ENCODE results near the gene GCGR. TPM values are rescaled to one million over a fixed set of nuclear protein-coding genes. Genes with fewer than 3 reads are reported as not detected.
"Not testable (repeated sequence)": the region's sequence is repeated elsewhere in the genome, so short reads cannot be mapped to it uniquely, and the experiment has no call there.

The GCGR gene
- polyA plus RNA-seq, 1 donor: not detected

DNA sequence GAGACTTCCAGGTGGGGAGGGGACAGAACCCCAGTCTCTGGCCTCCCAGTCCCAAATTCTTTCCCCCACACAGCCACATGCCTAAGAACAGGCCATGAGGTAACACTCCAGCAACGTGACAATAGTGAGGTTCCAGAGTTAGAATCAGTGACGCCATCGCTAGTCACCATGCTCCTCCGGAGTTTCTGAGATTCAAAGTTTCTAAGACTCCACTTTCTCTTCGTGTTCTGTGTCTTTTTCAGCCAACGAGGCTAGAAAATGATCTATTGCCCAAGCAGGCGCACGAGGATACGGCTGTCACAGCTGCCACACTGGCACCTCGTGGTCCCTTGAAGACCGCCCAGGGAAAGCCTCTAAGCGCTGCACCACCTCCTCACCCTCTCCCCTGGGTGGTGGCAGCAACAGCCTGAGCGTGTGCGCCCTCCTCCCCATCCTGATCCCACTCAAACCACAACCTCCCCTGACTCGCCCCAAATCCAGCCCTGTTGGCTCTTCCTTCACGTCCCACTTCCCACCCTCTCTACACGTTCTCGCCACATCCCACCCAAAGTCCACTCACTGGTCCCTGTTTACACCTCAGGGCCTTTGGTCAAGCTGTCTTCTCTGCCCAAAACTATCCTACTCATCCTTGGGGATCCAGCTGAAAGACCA, 28.1 kb downstream of the GCGR start:
- DNase-seq (ENCODE audit: low read depth): no peak

DNA sequence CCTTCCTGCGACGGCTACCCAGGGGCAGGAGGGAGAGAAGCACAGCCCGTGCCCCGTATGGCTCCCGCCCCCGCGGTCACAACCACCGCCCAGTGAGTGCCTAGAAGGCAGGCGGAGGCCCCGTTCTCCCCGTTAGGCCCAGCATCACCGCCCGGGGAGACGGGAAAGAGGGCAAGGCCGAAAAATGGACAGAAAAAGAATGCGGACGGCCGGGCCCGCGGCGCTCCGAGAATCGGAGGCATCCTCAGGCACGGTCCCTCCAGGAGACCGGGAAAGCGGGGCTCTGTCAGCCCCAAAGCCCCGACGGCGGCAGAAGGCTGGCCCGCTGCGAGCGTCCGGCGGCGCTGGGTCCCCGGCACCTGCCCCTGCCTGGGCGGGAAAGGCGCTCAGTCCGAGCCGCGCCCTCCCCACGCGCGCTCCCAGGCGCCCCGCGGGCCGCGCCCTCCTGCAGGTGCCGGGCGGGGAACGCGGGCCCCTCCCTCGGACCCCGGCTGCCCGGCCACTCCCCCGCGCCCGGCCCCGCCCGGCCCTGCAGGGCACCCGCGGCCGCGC, 28.7 kb downstream of the GCGR start:
- DNase-seq (ENCODE audit: low read depth): no peak

DNA sequence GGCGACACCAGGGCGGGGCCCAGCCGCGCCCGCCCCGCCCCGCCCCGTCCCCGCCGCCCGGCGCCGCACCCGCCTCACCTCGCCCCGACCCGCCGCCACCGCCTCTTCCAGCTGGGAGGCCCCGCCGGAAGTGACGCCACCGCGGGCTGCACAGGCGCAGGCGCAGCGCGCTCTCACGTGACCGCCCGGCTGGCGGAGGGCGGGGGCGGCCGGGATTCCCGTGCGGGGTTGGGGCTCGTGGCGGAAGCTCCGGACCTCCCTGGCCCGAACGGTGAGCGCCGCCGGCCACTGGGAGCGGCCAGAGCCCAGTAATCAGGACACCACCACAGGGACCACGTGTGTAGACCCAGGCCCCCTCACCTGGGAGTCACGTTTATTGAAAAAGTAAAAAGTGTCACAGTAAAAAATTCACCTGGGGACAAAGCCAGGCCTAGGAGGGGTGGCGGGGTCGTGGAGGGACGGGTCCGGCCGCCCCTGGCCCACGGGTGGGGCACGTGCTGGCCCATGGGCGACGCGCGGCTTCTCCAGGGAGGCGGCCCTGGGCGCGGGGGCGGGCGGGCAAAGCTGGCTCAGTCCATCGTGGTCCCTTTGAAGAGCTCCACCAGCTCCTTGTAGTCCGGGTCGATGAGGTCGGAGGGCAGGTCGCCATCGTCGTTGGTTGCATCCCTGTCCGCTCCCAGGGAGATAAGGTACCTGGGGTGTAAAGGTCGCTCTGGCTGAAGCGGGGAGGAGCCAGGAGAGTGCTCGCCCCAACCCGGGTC, 29.4 kb downstream of the GCGR start, which contains the start of gene MCRIP1:
Gene MCRIP1 (minus strand): TSS at position 132 of the 761 bp plus-strand sequence. CDS start 8,785 bp downstream, outside the sequence.
- DNase-seq (ENCODE audit: low read depth): peak; percentile 62

DNA sequence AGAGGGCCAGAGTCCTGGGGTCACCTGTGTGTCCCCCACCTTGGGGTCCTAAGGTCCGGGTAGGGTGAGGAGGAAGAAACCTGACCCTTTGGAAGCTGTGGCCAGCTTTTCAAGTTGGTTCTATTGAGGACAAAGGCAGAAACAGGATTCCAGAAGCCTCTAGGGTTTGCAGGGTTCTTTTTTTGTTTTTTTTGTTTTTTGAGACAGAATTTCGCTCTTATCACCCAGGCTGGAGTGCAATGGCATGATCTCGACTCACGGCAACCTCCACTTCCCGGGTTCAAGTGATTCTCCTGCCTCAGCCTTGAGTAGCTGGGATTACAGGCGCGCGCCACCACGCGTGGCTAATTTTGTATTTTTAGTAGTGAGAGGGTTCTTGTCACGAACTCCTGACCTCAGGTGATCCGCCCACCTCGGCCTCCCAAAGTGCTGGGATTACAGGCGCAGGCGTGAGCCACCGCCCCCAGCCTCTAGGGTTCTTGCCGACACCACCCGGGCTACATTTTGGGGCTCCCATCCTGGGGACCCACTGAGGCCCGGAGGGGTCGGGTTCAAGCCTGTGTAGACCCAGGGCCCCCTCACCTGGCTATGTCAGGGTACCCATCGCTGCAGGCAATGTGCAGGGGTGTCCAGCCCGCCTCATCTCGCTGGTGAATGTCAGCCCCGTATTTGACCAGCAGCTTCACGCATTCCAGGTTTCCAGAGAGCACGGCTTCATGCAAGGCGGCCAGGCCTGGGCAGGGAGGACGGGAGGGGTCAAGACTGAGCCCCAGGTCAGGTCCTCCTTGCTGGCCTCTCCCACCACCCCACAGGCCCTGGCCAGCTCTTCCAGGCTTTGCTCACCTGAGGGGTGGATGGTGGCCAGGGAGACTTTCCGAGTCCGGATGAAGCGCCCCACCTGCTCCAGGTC, 30.2 kb downstream of the GCGR start:
- DNase-seq (ENCODE audit: low read depth): no peak

DNA sequence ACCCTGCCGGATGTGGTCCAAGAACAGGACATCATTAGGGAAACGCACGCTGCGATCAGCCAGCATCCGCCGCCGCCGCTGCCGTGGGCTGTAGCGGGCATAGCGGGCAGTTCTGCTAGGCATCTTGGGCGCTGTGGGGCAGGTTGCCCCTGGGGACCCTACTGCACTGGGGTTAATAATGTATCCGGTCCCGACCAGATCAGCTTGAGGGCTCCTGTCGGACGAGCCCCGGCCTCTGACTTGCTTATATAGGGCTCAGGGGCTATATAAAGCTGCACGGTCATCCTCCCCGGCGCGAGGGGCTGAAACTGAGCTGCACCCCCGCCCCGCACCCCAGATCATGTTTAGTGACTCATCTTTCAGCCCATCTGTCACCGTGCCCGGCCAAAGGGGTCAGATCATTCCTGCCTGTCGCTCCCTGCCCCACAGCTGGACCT, 30.9 kb downstream of the GCGR start, which contains the start of gene PPP1R27:
Gene PPP1R27 (minus strand): TSS at position 220 of the 437 bp plus-strand sequence. CDS start 97 bp downstream, at position 123.
- DNase-seq (ENCODE audit: low read depth): no peak

DNA sequence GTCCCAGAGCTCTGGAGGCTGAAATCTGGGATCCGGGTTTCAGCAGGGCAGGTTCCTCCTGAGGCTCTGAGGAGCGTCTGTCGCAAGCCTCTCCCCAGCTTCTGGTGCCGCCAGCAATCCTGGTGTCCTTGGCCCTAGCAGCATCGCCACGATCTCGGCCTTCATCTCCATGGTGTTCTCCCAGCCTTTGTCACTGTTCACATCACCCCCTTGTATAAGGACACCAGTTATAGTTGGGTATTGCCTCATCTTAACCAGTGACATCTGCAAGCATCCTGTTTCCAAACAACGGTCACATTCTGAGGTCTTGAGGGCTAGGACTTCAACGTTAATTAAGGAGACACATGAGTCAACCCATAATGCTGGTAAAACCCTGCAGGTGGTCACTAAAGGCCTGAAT, 33.7 kb downstream of the GCGR start:
- DNase-seq (ENCODE audit: low read depth): no peak

DNA sequence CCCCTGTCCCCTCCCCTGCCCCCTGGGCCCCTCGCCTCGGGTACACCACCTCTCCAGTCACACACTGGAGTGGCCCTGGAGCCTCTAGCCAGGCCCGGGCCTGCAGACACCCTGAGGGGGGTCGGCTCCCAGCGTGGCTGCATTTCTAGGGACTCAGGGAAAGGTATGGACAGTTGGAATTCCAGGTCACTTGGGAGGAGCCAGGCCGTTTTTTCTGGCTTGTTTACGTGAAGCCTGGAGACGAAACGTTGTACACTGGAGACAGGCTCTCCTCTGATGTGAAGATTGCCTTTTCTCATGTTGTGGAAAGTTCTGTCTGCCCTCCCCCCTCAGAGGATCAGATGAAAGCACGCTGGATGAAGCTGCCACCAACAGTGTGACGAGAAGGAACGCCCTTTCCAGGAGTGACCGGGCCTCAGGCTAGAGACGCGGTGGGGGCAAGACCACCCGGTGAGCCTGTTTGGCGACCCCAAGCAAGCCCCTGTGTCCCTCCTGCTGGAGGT, 34.9 kb downstream of the GCGR start:
- DNase-seq (ENCODE audit: low read depth): no peak

DNA sequence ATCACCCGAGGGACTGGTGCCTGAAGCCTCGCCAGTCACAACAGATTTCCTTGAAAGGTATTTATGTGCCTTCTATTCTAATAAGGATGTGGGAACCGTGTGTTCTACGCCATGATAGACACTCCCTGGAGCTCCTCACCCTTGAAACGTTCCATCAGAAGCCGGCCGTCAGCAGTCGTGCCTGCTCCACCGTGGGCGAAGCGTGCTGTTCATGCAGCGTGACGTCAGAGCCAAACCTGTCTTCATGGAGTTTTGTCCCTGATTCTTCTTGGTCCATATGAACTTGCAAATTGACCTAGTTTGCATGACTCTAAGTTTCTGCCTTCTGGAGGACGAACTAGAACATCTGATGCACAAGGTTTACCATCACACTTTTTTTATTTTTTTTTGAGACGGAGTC, 35.4 kb downstream of the GCGR start:
- DNase-seq (ENCODE audit: low read depth): no peak

DNA sequence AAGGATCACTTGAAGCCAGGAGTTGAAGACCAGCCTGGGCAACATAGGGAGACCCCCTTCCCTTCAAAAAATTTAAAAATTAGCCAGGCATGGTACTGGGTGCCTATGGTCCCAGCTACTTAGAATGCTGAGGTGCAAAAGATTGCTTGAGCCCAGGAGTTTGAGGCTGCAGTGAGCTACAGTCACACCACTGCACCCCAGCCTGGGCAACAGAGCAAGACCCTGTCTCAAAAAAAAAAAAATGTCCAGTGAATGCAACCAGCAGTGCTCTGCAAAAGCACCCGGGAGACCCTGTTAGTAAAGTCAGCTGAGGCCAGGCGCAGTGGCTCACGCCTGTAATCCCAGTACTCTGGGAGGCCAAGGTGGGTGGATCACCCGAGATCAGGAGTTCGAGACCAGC, 36.1 kb downstream of the GCGR start:
- DNase-seq (ENCODE audit: low read depth): not testable (repeated sequence)

DNA sequence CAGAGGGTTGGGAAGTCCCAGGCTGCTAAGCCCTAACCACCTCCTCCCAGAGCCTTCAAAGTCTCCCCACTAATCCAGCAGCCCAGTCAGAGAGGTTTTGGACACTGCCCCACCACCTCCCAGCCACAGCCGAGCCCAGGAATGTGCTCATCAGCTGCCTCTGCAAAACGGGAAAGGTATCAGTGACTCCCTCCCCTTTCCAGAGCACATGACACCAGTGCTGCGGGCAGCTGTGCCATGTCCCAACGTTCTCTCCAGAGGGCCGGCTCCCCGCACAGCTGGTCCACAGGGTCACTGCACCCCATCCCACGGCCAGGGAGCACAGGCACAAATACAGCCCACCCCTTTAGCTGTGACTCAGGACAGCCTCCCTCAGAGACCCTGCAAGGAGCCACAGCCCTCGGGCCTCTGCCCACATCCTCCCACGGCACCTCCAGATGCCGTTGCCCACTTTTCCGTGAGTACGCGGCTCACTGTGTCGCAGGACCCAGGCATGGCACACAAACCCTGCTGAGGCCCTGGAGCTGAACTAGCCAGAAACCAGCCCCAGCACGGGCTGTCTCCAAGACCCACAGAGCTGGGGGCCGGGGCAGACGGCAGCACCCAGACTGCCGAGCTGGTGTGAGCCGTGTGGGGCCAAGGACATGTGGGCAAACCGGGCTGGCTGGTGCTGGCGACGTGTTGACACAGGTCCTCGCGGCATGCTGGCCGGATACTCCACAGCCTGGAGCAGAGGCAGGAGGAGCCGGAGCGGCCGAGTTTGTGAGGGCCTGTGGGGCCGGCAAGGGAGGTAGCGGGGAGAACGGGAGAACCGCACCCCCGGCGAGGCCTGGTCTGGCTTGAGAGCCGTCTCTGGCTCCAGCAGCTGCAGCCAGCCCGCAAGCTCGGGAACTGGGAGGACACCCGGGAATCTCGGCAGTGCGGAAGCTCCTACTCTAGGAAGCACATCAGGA, 37.2 kb downstream of the GCGR start:
- DNase-seq (ENCODE audit: low read depth): no peak

DNA sequence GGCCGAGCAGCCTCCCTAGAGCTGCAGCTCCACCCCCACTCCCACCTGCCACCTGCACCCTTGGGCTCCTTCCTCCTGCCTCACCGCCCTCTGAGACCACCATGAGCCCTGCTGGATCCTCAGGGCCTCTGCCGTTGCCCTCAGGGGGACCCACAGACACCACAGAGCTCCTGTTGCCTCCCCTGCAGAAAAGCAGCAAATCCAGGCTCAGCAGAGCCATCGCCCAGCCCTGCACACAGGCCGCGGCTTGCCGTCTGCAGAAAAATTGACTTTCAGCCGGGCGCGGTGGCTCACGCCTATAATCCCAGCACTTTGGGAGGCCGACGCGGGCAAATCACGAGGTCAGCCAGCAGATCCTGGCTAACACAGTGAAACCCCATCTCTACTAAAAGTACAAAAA, 37.9 kb downstream of the GCGR start:
- no peak for DNase-seq (ENCODE audit: low read depth)

DNA sequence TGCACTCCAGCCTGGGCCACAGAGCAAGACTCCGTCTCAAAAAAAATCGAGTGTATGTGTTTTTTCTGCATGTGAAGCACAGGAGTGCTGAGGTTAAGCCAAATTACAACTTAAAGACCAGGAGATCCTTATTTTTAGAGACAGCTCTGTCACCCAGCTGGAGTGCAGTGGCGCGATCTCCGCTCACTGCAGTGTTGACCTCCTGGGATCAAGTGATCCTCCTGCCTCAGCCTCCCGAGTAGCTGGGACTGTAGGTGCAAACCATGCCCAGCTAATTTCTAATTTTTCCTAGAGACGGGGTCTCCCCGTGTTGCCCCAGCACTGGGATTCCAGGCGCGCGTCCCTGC, 38.4 kb downstream of the GCGR start:
- DNase-seq (ENCODE audit: low read depth): no peak

DNA sequence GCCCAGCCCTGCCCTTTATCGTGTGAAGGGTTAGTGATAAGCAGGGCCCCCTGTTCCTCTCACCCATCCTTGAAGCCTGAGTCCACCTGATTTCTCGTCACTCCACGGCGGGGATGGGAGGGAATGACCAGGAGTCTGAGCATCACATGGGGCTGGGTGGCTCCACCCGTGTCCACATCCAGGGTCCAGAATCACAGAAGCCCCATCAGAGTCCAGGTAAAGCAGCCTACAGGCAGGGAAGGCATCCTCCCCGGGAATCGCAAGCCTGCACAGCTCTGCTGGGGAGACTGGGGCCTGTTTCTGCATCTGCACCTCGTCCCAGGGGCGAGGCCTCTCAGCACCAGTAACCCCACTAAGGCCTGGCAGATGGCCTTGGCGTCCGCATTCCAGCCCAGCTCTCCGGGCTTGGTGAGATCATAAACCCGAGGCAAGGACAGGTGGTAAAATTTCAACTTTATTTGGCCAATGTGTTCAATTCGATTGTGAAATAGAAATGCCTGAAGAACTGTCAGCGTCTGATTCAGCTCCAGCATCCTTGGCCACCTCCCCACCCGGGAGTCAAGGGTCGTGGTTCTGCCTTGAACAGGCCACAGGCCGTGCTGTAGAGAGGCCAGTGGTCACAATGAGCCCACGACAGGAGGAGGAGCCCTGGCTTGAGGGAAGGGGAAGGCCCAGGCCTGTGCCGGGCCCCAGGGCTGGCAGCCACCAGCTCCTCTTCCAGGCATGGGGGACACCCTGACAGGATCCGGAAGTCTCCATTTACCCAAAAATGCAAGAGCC, 39.0 kb downstream of the GCGR start:
- DNase-seq (ENCODE audit: low read depth): no peak

DNA sequence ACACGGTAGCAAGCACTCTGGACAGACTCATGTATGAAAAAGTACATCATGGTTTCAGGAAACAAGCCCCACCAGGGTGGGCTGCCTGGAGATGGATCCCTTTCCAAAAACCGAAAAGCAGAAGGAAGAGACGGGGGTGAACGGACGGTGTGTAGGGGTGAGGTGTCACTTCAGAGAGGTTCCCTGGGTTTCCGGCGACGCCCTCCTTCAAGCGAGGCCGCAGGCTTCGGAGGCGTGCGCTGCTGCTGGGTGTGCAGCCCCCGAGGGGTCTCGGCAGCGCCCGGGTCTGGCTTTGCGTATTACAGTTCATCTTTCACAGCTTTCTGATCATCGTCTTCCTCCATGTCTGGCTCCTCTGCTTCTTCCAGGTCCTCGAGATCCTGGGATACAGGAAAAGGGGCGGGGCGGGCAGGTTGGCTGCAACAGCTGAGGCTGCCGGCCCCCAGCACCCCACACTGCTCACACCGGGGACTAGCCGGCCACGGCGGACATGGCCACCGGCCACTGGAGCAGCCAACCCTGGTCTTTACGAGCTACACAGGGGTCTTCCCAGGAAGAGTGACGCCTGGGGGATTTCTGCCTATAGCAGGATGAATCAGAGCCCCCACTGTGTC, 39.9 kb downstream of the GCGR start:
- DNase-seq (ENCODE audit: low read depth): no peak

DNA sequence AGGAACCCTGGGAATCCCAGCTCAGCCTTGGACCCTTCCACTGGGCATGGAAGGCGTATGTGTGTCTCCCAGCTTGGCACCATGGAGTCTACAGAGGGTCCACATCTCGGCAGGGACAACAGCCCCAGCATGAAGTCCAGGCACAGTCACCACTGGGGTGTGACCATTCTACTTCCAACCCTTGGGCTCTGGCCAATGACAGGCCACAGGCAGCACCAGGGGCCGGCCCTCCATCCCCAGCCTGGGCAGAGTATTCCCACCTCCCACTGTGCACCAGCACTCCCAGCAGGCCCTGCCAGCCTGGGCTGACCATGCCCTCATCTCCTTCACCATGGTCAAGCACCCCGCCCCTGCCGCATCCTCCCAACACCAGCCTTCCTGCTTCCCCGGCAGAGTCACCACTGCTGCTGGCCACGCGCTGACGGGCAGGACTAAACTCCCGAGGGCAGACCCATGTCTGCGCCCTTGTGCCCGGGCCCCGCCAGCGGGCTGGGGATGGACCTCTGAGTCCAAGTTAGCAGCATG, 40.4 kb downstream of the GCGR start:
- DNase-seq (ENCODE audit: low read depth): no peak

DNA sequence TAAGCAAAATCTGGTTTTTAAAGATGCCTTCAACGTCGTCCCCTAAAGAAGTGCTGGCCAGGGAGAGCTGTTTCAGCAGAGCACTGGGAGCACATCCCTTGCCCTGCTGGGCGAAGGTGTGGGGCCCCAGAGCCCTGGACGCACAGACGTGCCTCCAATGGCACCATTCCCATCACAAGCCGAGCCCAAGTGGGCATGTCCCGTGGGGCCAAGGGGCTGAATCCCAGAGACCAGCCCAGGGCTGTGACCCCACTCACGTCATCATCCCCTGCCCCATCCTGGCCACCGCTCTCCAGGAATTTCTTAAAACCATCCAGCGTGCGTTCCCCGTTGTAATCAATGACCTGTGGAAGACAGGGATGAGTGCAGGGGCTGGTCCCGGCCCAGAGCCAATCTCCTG, 40.9 kb downstream of the GCGR start:
- no peak for DNase-seq (ENCODE audit: low read depth)

DNA sequence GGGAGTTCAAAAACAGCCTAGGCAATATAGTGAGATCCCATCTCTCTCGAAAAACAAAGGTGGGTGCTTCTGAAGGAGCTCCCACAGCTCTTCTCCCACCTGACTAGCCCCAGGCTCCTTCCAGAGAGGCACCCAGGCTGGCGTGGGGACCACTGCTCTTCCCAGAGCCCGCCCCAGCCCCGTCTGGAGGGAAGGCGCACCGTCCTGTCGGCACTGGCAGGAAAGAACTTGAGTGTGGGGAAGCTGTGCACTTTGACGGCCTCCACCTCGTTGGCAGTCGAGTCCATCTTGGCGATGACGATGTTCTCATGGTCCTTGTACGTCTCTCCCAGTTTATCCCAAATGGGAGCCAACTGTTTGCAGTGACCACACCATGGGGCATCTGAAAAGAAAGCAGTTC, 41.4 kb downstream of the GCGR start:
- DNase-seq (ENCODE audit: low read depth): no peak

DNA sequence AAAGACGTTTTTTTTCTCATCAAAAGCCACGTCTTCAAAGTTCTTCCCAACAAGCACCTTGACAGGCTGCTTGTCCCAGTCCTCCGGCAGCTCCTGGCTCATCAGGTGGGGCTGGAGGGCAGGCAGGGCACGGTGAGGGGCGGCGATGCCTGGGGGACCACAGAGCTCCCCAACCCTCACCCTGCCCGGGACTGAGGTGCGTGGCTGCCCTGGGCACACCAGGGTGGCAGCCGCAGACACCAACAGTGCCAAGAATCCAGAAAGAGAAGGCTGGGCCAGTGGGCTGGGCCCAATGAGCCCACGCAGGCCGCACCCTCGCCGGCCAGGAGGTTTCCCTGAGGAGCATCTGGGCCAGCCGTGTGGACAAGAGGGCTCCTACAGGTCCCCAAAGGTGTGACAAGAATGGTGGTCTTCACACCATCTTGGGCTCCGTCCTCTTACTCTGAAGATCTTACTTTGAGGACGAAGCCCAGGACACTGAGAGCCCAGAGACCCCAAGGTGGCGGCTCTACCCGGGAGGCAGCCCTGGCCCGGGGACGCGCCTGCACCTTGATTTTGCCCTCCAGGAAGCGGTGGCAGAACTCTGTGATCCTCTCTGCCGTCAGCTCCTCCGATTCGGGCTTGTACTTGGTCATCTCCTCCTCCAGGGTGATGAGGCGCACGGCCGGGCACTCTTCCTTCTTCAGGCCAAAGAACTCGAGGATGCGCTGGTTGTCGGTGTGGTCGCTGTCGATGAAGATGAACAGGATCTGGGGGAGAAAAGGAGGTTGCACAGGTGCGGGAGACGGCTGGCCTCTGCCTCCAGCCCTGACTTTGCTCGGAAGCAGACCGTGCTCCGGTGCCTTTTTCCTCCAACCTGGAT, 42.2 kb downstream of the GCGR start:
- no peak for DNase-seq (ENCODE audit: low read depth)
